ENCODE measurements around the gene IKBKG.
A peak's percentile ranks its signal among the peaks of the same experiment; 100 is the strongest.
"Not testable (repeated sequence)": the region's sequence is repeated elsewhere in the genome, so short reads cannot be mapped to it uniquely, and the experiment has no call there.

Gene IKBKG

DNA sequence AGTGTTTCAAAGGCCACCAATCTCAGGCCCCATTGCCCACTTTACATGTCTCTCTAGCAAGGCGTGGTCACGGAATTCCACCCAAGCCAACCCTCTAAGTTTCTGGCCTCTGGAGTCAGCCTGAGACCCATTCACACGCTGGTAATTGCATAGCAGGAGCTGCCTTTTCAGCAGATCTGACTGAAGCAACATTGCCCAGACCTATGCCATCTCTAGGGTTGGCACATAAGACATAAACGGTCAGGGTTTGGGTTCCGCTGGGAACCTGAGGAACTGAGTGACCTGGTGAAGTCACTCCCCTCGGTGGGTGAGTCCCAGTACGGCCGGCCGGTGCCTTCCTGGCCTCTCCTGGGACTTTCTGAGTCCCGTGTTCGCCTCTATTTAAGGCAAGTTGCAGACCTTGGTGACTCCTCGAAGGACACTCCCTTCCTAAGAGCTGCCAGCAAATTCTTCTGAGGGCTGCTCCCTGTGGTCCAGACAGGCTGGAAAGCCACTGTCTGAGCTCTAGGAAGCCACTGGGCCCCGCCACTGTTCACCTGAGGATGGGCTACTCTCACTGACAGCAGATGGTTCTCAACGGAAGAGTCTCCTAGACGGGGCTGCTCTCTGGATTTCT, 53.4 kb downstream of the IKBKG start:
- peak overlapping the region; percentile 48 for H3K27ac ChIP-seq
- DNase-seq (ENCODE audit: low read depth, low spot score), result no peak

DNA sequence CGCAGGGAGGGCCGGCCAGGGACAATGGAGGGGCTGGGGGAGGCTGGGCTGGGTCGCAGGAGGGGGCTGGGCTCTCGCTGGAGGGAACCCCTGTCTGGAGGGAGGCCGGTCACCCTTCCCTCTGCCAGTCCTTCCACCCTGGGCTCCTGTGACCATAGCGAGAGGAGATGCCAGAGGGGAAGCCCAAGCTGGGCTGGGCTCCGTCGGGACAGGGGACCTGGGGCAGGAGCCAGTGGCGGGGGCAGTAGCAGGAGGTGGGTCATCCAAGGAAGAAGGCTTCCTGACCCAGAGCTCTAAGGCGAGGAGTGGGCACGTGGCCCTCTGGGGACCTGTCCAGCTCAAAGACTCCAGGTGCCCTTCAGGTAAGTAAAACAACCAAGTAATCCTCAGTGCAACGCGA, 54.8 kb downstream of the IKBKG start:
- DNase-seq (ENCODE audit: low read depth, low spot score), result no peak
- H3K27ac ChIP-seq, result no peak overlapping the region

- H3K27ac ChIP-seq, result no peak overlapping the region
- no peak for DNase-seq (ENCODE audit: low read depth, low spot score)
Observed at GRCh38 chrX:154602766-154603437, 55.5 kb downstream of the IKBKG start.

DNA sequence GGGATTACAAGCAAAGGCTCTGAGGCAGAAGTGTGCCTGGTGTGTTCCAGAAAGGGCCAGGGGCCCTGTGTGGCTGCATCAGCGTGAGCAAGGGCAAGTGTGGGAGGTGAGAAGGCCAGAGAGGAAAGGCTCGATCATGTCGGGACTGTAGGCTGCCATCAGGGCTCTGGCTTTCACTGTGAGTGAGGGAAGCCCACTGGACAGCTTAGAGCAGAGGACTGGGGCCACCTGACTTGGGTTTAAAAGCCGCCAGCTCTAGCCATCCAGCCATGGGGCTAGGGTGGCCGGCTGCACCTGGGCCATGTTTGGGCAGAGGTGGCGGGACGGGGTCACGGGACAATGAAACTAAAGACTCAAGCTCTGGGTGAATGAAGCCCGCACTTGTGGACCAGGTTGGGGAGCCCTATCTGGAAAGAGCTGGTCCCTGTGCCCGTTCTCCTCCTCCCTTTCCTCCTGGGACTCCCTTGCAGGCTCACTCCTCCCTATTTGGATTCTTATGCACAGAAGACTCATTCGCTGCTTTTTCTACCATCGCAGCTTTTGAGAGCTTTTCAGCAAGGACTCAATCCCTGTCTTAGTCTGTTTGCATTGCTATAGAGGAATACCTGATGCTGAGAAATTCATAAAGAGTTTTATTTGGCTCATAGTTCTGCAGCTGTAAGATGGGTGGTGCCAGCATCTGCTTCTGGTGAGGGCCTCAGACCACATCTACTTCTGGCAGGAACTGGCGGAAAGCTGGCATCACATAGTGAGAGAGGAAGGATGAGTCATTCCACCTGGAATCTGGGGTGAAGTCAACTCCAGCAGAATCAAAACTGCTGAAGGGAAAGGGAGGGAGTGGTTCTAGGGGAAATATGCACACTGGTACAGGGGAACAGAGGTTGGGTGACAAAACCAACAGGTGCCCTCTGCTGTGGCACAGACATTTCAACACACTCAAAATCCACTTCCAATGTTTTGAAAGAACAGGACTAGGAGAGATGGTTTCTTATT, 56.3 kb downstream of the IKBKG start:
- no peak for DNase-seq (ENCODE audit: low read depth, low spot score)

DNA sequence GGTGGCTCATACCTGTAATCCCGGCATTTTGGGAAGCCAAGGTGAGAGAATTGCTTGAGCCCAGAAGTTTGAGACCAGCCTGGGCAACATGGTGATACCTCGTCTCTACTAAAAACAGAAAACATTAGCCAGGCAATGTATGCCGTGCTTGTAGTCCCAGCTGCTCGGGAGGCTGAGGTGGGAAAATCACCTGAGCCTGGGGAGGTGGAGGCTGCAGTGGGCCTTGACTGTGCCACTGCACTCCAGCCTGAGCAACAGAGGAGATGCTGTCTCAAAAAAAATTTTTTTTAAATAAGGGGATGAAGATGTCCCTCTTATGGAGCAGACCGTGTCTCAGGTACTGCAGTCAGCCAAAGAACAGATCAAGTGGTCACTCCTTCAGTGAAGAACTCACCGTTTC, 58.1 kb downstream of the IKBKG start:
- H3K27ac ChIP-seq, result no peak overlapping the region
- no peak for DNase-seq (ENCODE audit: low read depth, low spot score)

More for the DNA sequence above, 56.3 kb downstream of the IKBKG start:
- H3K27ac ChIP-seq, result peak overlapping the region; percentile 41

DNA sequence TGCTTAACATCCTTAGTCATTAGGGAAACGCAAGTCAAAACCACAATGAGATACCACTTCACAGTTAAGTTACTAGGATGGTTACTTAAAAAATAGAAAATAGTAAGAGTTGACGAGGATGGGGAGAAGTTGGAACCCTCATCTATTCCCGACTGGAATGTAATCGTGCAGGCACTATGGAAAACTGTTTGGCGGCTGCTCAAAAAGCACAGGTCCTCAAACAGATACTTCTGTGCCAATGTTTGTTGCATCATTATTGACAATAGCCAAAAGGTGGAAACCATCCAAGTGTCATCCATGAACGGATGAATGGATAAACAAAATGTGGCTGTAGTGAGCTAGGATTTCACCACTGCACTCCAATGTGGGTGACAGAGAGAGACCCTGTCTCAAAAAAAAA, 60.0 kb downstream of the IKBKG start:
- H3K27ac ChIP-seq, result no peak overlapping the region
- no peak for DNase-seq (ENCODE audit: low read depth, low spot score)

DNA sequence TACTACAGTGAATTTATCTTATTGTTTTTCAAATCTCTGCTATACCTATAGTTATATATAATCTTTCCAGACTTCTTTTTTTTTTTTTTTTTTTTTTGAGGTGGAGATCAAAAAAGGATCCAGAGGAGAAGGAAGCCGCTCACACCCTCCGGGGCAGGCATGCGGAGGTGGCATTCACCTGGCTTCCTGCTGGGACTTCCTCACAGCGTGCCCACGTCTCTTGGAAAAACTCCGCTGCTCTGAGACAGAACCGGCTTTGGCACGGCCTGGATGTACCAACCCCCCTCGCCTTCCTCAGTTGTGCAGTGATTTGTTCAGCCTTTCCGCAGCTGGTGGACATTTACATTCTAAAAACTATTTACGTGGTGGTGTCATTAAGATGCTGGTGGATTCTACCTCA, 60.6 kb downstream of the IKBKG start:
- H3K27ac ChIP-seq; DNase-seq (ENCODE audit: low read depth, low spot score): not testable (repeated sequence)

DNA sequence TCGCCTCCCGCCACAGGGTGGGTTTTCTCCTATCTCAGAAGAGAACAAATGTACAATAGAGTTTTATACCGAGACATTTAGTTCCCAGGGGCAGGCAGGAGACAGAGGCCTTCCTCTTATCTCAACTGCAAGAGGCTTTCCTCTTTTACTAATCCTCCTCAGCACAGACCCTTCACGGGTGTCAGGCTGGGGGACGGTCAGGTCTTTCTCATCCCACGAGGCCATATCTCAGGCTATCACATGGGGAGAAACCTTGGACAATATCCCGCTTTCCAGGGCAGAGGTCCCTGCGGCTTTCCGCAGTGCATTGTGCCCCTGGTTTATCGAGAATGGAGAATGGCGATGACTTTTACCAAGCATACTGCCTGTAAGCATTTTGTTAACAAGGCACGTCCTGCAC, 61.4 kb downstream of the IKBKG start:
- not testable (repeated sequence) for DNase-seq (ENCODE audit: low read depth, low spot score); H3K27ac ChIP-seq

DNA sequence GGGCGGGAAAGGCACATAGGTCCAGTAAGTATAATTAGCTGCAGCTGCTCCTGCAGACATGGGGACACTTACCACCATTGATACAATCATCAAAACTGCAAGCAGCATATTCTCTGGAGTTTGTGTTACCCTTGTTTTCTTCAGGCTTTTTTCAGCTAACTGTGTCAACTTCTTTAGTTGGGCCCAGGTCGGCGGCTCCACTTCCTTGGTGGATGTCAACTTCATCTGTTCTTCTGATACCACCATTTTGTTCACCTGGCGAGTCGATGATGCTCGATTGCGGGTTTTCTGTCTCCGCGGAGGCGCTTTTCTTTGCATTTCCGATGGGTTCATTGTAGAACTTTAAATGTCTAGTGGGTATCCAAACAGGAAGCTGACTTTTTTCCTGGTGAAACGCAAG, 63.7 kb downstream of the IKBKG start:
- DNase-seq (ENCODE audit: low read depth, low spot score); H3K27ac ChIP-seq: not testable (repeated sequence)

- H3K27ac ChIP-seq; DNase-seq (ENCODE audit: low read depth, low spot score): not testable (repeated sequence)
Observed at GRCh38 chrX:154613586-154613985, 66.2 kb downstream of the IKBKG start.
